ENCODE measurements around the gene DYNLT1.

- TF ChIP-seq POLR2A (IDR thresholded peaks at IDR 0.05) (no peak), CTCF (IDR thresholded peaks at IDR 0.05) (no peak)
These were observed 22.9 kb upstream of the DYNLT1 start for GRCh38 chr6:158667360-158667981.

Measured in adrenal gland (tissue), 5 donors.